HepG2 (cell line): Measurements from ENCODE around the gene ERVMER34-1. TPM values are rescaled to one million over a fixed set of nuclear protein-coding genes. Genes with fewer than 3 reads are reported as not detected.

Source experiments
- CSRNP1 ChIP-seq: sonication (generic); formaldehyde crosslinking; IDR thresholded peaks from 2 replicates; pipeline ENCODE4 v1.8.1; 2023; ENCODE audit warnings: mild to moderate bottlenecking, missing genetic modification reagents
- JUNB ChIP-seq: sonication (generic); formaldehyde crosslinking; IDR thresholded peaks from 2 replicates; pipeline ENCODE4 v1.8.0; 2022; ENCODE audit warnings: missing genetic modification reagents, mild to moderate bottlenecking, borderline replicate concordance
- KAT7 ChIP-seq: IDR thresholded peaks from 2 replicates; pipeline ENCODE4 v1.6.1; 2018; ENCODE audit warnings: borderline replicate concordance, missing compliant biosample characterization
- MIXL1 ChIP-seq: IDR thresholded peaks from 2 replicates; pipeline ENCODE4 v1.6.1; 2016
- NAIF1 ChIP-seq: sonication (generic); formaldehyde crosslinking; IDR thresholded peaks from 2 replicates; pipeline ENCODE4 v1.5.0; 2020; ENCODE audit warnings: mild to moderate bottlenecking, missing genetic modification reagents, borderline replicate concordance
- NFIC ChIP-seq: IDR thresholded peaks from 2 replicates; pipeline ENCODE4 v1.6.1; 2012; ENCODE audit warnings: mild to moderate bottlenecking, low read length, inconsistent platforms
- NRL ChIP-seq: sonication (generic); formaldehyde crosslinking; IDR thresholded peaks from 2 replicates; pipeline ENCODE4 v1.5.0; 2020; ENCODE audit warnings: missing genetic modification reagents, mild to moderate bottlenecking, moderate library complexity, borderline replicate concordance
- PRMT3 ChIP-seq: sonication (generic); formaldehyde crosslinking; IDR thresholded peaks from 2 replicates; pipeline ENCODE4 v1.8.1; 2022; ENCODE audit warnings: low read depth, mild to moderate bottlenecking, moderate library complexity, missing genetic modification reagents, borderline replicate concordance
- REPIN1 ChIP-seq: sonication (generic); formaldehyde crosslinking; IDR thresholded peaks from 2 replicates; pipeline ENCODE4 v1.8.0; 2022; ENCODE audit warnings: missing genetic modification reagents, low read depth, mild to moderate bottlenecking, borderline replicate concordance
- SNAPC5 ChIP-seq: sonication (generic); formaldehyde crosslinking; IDR thresholded peaks from 2 replicates; pipeline ENCODE4 v1.8.1; 2023; ENCODE audit warnings: mild to moderate bottlenecking, missing genetic modification reagents, borderline replicate concordance
- SRSF4 ChIP-seq: fragments of 200-400 bp; formaldehyde crosslinking; IDR thresholded peaks from one replicate; pipeline ENCODE4 v1.6.1; 2018; ENCODE audit warnings: mild to moderate bottlenecking, low read depth, low read length, moderate library complexity; ENCODE audit not compliant: poor library complexity, severe bottlenecking
- TEAD3 ChIP-seq: optimal IDR thresholded peaks from 2 replicates; pipeline ENCODE3; 2016; ENCODE audit warnings: borderline replicate concordance
- TEF ChIP-seq: sonication (generic); formaldehyde crosslinking; IDR thresholded peaks from 2 replicates; pipeline ENCODE4 v1.5.0; 2020; ENCODE audit warnings: missing genetic modification reagents
- TOPORS ChIP-seq: sonication (generic); formaldehyde crosslinking; IDR thresholded peaks from 2 replicates; pipeline ENCODE4 v1.8.0; 2023; ENCODE audit warnings: mild to moderate bottlenecking, missing genetic modification reagents
- ZBTB7A ChIP-seq: sonication (generic); formaldehyde crosslinking; IDR thresholded peaks from 2 replicates; pipeline ENCODE4 v1.8.0; 2022; ENCODE audit warnings: mild to moderate bottlenecking, missing genetic modification reagents
- ZNF382 ChIP-seq: sonication (generic); formaldehyde crosslinking; IDR thresholded peaks from 2 replicates; pipeline ENCODE4 v1.5.0; 2020; ENCODE audit warnings: missing genetic modification reagents, mild to moderate bottlenecking, borderline replicate concordance
- ZNF468 ChIP-seq: sonication (generic); formaldehyde crosslinking; IDR thresholded peaks from 2 replicates; pipeline ENCODE4 v1.8.0; 2022; ENCODE audit warnings: mild to moderate bottlenecking, moderate library complexity, missing genetic modification reagents
- ZNF563 ChIP-seq: sonication (generic); formaldehyde crosslinking; IDR thresholded peaks from 2 replicates; pipeline ENCODE4 v1.8.0; 2022; ENCODE audit warnings: mild to moderate bottlenecking, moderate library complexity, missing genetic modification reagents
- ZNF704 ChIP-seq: sonication (generic); formaldehyde crosslinking; IDR thresholded peaks from 2 replicates; pipeline ENCODE4 v1.8.1; 2023; ENCODE audit warnings: mild to moderate bottlenecking, inconsistent platforms, moderate library complexity, missing genetic modification reagents, borderline replicate concordance
- ZNF768 ChIP-seq: sonication (generic); formaldehyde crosslinking; IDR thresholded peaks from 2 replicates; pipeline ENCODE4 v1.4.0; 2020; ENCODE audit warnings: missing genetic modification reagents
- ZNF776 ChIP-seq: sonication (generic); formaldehyde crosslinking; IDR thresholded peaks from 2 replicates; pipeline ENCODE4 v1.4.0; 2020; ENCODE audit warnings: mild to moderate bottlenecking, missing genetic modification reagents
- ZNF784 ChIP-seq: sonication (generic); formaldehyde crosslinking; IDR thresholded peaks from 2 replicates; pipeline ENCODE4 v1.5.1; 2020; ENCODE audit warnings: missing genetic modification reagents, mild to moderate bottlenecking, borderline replicate concordance
- ZNF788 ChIP-seq: sonication (generic); formaldehyde crosslinking; IDR thresholded peaks from 2 replicates; pipeline ENCODE4 v1.5.0; 2020; ENCODE audit warnings: mild to moderate bottlenecking, missing genetic modification reagents, borderline replicate concordance
- polyA plus RNA-seq, 8 experiments: library from polyadenylated mRNA; depleted of rRNA in 3 of 8; stranded (reverse) in 7 of 8; unstranded in 1 of 8; fragments of >200 nt; fragmentation: Illumina TruSeq in 4 of 8; extraction: Trizol in 4 of 8; gene quantifications; 2 replicates each; pipeline versions ENCODE4 v1.2.1 to v1.2.3, GENCODE V29; 2011 to 2016; ENCODE audit warnings: low read depth in 4 of 8, missing spikeins in 1 of 8, mixed read lengths in 1 of 8; ENCODE audit not compliant: insufficient read depth in 1 of 8
- total RNA-seq, 5 experiments: library from RNA; depleted of rRNA; stranded (reverse); fragments of >200 nt; fragmentation: Illumina TruSeq; extraction: Trizol; gene quantifications; 2 replicates each; pipeline ENCODE4 v1.2.3, GENCODE V29; 2016; ENCODE audit warnings: low read depth in 1 of 5

The ERVMER34-1 gene
- total and polyA plus RNA-seq, 2 of the 13 experiments (the other 11 are each of a cell fraction or from before 2014, with no cell fraction given): 0.04 to 0.35 TPM

- TF ChIP-seq CSRNP1 (CRISPR knock-in tag) (0 out of 2 replicates have a peak, but pooled peaks have one; percentile 27), NRL (CRISPR knock-in tag) (peak; percentile 25; the same call in 1 of the 2 replicates), PRMT3 (CRISPR knock-in tag) (no peak), SRSF4 (no peak), ZNF468 (CRISPR knock-in tag) (no peak), SNAPC5 (no peak), MIXL1 (no peak), ZNF768 (CRISPR knock-in tag) (no peak), ZNF788 (no peak), NFIC (no peak), REPIN1 (0 out of 2 replicates have a peak, but pooled peaks have one; percentile 26), ZNF382 (no peak), ZNF776 (CRISPR knock-in tag) (0 out of 2 replicates have a peak, but pooled peaks have one; percentile 22), ZNF784 (CRISPR knock-in tag) (no peak), TEAD3 (no peak), JUNB (no peak), KAT7 (CRISPR knock-in tag) (no peak), NAIF1 (CRISPR knock-in tag) (no peak), ZNF563 (no peak), ZBTB7A (CRISPR knock-in tag) (0 out of 2 replicates have a peak, but pooled peaks have one; percentile 27), ZNF704 (CRISPR knock-in tag) (no peak), TEF (CRISPR knock-in tag) (no peak), TOPORS (CRISPR knock-in tag) (0 out of 2 replicates have a peak, but pooled peaks have one; percentile 49)
These were observed 29.0 kb downstream of the ERVMER34-1 start (continued) for GRCh38 chr4:52721968-52722815.
